ENCODE results near the gene HBE1. TPM values are rescaled to one million over a fixed set of nuclear protein-coding genes. Genes with fewer than 3 reads are reported as not detected.

The HBE1 gene
- total RNA-seq, 1 experiment from 2014 or later, result not detected

GRCh38 chr11:5283086-5283485, 13.3 kb upstream of the HBE1 start:
- Histone ChIP-seq H2BK5ac (ENCODE audit: insufficient read length, low read length) (no peak overlapping the region), H3K27me3 (ENCODE audit: insufficient read depth, low read length) (no peaks in the 10 kb centered on the region), H2AK5ac (ENCODE audit: insufficient read length, low read length) (no peak overlapping the region), H4K91ac (ENCODE audit: insufficient read length, low read depth, low read length) (no peak overlapping the region), H3K9ac (ENCODE audit: extremely low read depth, insufficient read length, low read length) (no peak overlapping the region), H3K79me1 (ENCODE audit: insufficient read depth, low read depth, low read length, poor library complexity, severe bottlenecking) (no peaks in the 10 kb centered on the region), H3K4me2 (ENCODE audit: insufficient read depth, insufficient read length, low read length) (no peak overlapping the region), H3K79me2 (ENCODE audit: insufficient read depth, low read length) (no peaks in the 10 kb centered on the region), H2BK12ac (ENCODE audit: insufficient read length, low read depth, low read length) (no peak overlapping the region), H3T11ph (ENCODE audit: low read length) (no peak overlapping the region), H3K18ac (ENCODE audit: insufficient read length, low read depth, low read length) (no peak overlapping the region), H3K4ac (ENCODE audit: low read depth, low read length) (no peak overlapping the region), H2AFZ (ENCODE audit: low read length) (no peak overlapping the region), H4K20me1 (ENCODE audit: control insufficient read depth, insufficient read depth, insufficient read length) (no peaks in the 10 kb centered on the region), H3K14ac (ENCODE audit: insufficient read depth, low read length) (no peak overlapping the region), H2BK20ac (ENCODE audit: low read depth, low read length, poor library complexity, severe bottlenecking) (no peak overlapping the region), H3K56ac (ENCODE audit: insufficient read length, low read depth, low read length) (no peak overlapping the region), H3K27ac (ENCODE audit: insufficient read length, low read depth, low read length) (no peak overlapping the region), H3K9me3 (ENCODE audit: control insufficient read depth, low read depth, low read length) (no peaks in the 10 kb centered on the region), H4K8ac (replicated peaks; ENCODE audit: insufficient read length, low read depth, low read length) (no peak overlapping the region), H2BK120ac (ENCODE audit: low read depth, low read length, poor library complexity, severe bottlenecking) (no peak overlapping the region), H3K23me2 (ENCODE audit: insufficient read length, low read depth, low read length, poor library complexity, severe bottlenecking) (no peaks in the 10 kb centered on the region), H2BK15ac (ENCODE audit: low read depth, low read length) (no peak overlapping the region), H3K4me1 (ENCODE audit: insufficient read depth, low read length) (no peaks in the 10 kb centered on the region), H3K23ac (ENCODE audit: insufficient read length, low read depth, low read length) (no peak overlapping the region), H4K5ac (ENCODE audit: insufficient read length, low read depth, low read length) (no peak overlapping the region)
- Mint-ChIP-seq H3K9me3 (no peaks in the 10 kb centered on the region), H3K27me3 (ENCODE audit: low read depth) (no peaks in the 10 kb centered on the region; the same call in 1 of the 2 replicates), H3K4me1 (peaks cover 4 to 7% of the 10 kb centered on the region in 2 experiments), H3K4me3 (no peak overlapping the region), H3K36me3 (ENCODE audit: insufficient read depth in 1 of 3, low read depth in 3 of 3) (no peaks in the 10 kb centered on the region; a peak in 1 of 7 replicates), H3K27ac (no peak overlapping the region)
- no CpG with 5 or more reads among the region's 3 CpGs for WGBS (ENCODE audit: extremely low coverage, insufficient read length, low lambda C conversion rate)
- TF ChIP-seq CTCF (conservative IDR thresholded peaks at IDR 0.05), result no peak
- DNase-seq, result no peak

Data from H9 (cell line).